ENCODE measurements around the gene PDXK.

PDXK gene

DNA sequence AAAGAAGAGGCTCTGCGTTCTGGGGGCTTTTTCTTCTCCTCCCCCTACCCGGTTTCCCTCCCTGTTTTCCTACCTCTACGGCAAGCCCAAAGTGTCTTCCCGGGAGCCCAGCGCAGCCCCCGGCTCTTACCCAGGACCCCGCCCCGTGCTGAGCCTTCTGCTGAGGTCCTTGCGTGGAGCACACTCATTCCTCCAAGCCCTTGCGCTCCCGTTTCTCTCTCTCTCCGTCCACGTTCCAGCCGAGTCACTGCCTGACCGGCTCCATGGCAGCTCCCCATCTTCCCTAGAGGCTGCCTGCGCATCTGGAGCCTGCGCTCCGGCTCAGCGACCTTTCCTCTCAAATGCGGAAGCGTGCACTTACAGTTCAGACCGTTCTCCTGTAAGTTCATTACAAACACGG, 24.9 kb upstream of the PDXK start:
- Histone ChIP-seq H2AFZ (ENCODE audit: low read depth, low read length, severe bottlenecking) (no peak overlapping the region), H3K27me3 (ENCODE audit: low read length) (no peaks in the 10 kb centered on the region), H3K27ac (ENCODE audit: low read depth, low read length) (no peak overlapping the region), H3K9me3 (ENCODE audit: insufficient read depth, low read length) (no peaks in the 10 kb centered on the region), H3K9me2 (replicated peaks; ENCODE audit: insufficient read depth, low read length) (no peaks in the 10 kb centered on the region), H3K9ac (ENCODE audit: low read length) (no peak overlapping the region), H3K36me3 (ENCODE audit: low read length) (0 out of 2 replicates have a peak, but pooled peaks cover 7% of the 10 kb centered on the region), H3K79me2 (ENCODE audit: insufficient read depth, low read length) (no peaks in the 10 kb centered on the region), H3K4me3 (ENCODE audit: insufficient read depth, low read length, poor library complexity, severe bottlenecking) (no peak overlapping the region), H4K20me1 (ENCODE audit: low read depth, low read length) (no peaks in the 10 kb centered on the region), H3F3A (ENCODE audit: insufficient read depth) (peaks cover 7% of the 10 kb centered on the region; the same call in 1 of the 2 replicates), H3K4me2 (ENCODE audit: low read depth, low read length, poor library complexity, severe bottlenecking) (no peak overlapping the region)
- no peak for TF ChIP-seq EZH2phosphoT487 (conservative IDR thresholded peaks at IDR 0.05; ENCODE audit: low read length)
- TF ChIP-seq, protein P1, sequence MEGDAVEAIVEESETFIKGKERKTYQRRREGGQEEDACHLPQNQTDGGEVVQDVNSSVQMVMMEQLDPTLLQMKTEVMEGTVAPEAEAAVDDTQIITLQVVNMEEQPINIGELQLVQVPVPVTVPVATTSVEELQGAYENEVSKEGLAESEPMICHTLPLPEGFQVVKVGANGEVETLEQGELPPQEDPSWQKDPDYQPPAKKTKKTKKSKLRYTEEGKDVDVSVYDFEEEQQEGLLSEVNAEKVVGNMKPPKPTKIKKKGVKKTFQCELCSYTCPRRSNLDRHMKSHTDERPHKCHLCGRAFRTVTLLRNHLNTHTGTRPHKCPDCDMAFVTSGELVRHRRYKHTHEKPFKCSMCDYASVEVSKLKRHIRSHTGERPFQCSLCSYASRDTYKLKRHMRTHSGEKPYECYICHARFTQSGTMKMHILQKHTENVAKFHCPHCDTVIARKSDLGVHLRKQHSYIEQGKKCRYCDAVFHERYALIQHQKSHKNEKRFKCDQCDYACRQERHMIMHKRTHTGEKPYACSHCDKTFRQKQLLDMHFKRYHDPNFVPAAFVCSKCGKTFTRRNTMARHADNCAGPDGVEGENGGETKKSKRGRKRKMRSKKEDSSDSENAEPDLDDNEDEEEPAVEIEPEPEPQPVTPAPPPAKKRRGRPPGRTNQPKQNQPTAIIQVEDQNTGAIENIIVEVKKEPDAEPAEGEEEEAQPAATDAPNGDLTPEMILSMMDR (IDR thresholded peaks at IDR 0.05; ENCODE audit: insufficient read depth, low read length, poor library complexity, severe bottlenecking) = no peak

GRCh38 chr21:43694437-43695079, 24.4 kb upstream of the PDXK start:
- Histone ChIP-seq H3K4me2 (ENCODE audit: low read depth, low read length, poor library complexity, severe bottlenecking) (no peak overlapping the region), H3K27me3 (ENCODE audit: low read length) (no peaks in the 10 kb centered on the region), H3K27ac (ENCODE audit: low read depth, low read length) (no peak overlapping the region), H3K9me2 (replicated peaks; ENCODE audit: insufficient read depth, low read length) (no peaks in the 10 kb centered on the region), H3F3A (ENCODE audit: insufficient read depth) (peaks cover 7% of the 10 kb centered on the region; the same call in 1 of the 2 replicates), H3K79me2 (ENCODE audit: insufficient read depth, low read length) (no peaks in the 10 kb centered on the region), H3K4me3 (ENCODE audit: insufficient read depth, low read length, poor library complexity, severe bottlenecking) (no peak overlapping the region), H3K9ac (ENCODE audit: low read length) (no peak overlapping the region), H3K36me3 (ENCODE audit: low read length) (0 out of 2 replicates have a peak, but pooled peaks cover 7% of the 10 kb centered on the region), H2AFZ (ENCODE audit: low read depth, low read length, severe bottlenecking) (no peak overlapping the region), H3K9me3 (ENCODE audit: insufficient read depth, low read length) (no peaks in the 10 kb centered on the region), H4K20me1 (ENCODE audit: low read depth, low read length) (no peaks in the 10 kb centered on the region)
- TF ChIP-seq, protein P1 (IDR thresholded peaks at IDR 0.05; ENCODE audit: insufficient read depth, low read length, poor library complexity, severe bottlenecking) = no peak
- TF ChIP-seq EZH2phosphoT487 (conservative IDR thresholded peaks at IDR 0.05; ENCODE audit: low read length) = no peak

DNA sequence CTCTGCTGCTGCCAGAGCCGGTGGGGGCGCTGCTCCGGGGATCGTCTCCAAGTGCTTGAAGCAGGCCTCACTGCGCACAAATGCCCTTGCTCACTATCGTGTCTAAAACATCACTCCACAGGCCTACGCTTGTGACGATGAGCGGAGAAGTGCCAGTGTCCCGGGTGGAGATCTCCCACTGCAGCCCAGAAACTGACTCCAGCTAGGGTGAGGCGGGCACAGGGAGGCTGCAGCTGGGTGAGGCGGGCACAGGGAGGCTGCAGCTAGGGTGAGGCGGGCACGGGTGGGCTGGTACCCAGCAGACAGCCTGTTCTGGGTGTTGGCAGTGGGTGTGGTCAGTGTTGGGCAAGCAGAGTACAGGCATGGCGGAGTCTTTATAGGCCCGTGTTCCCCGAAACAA, 22.7 kb upstream of the PDXK start:
- no peak overlapping the region for H2AFZ ChIP-seq (ENCODE audit: low read depth, low read length, severe bottlenecking)
- H4K20me1 ChIP-seq (ENCODE audit: low read depth, low read length) = no peaks in the 10 kb centered on the region
- no peak overlapping the region for H3K4me3 ChIP-seq (ENCODE audit: insufficient read depth, low read length, poor library complexity, severe bottlenecking)
- H3K9me2 ChIP-seq (replicated peaks; ENCODE audit: insufficient read depth, low read length) = no peaks in the 10 kb centered on the region
- H3K9me3 ChIP-seq (ENCODE audit: insufficient read depth, low read length) = no peaks in the 10 kb centered on the region
- TF ChIP-seq, protein P1 (IDR thresholded peaks at IDR 0.05; ENCODE audit: insufficient read depth, low read length, poor library complexity, severe bottlenecking) = no peak
- TF ChIP-seq EZH2phosphoT487 (conservative IDR thresholded peaks at IDR 0.05; ENCODE audit: low read length) = no peak
- H3F3A ChIP-seq (ENCODE audit: insufficient read depth) = peaks cover 7% of the 10 kb centered on the region; the same call in 1 of the 2 replicates
- H3K4me2 ChIP-seq (ENCODE audit: low read depth, low read length, poor library complexity, severe bottlenecking) = no peak overlapping the region
- no peaks in the 10 kb centered on the region for H3K27me3 ChIP-seq (ENCODE audit: low read length)
- H3K9ac ChIP-seq (ENCODE audit: low read length) = no peak overlapping the region
- no peak overlapping the region for H3K27ac ChIP-seq (ENCODE audit: low read depth, low read length)
- no peaks in the 10 kb centered on the region for H3K79me2 ChIP-seq (ENCODE audit: insufficient read depth, low read length)
- 0 out of 2 replicates have a peak, but pooled peaks cover 7% of the 10 kb centered on the region for H3K36me3 ChIP-seq (ENCODE audit: low read length)
